HUDEP-2 (cell line): ENCODE measurements around the gene KAZN.

Experiments
- DNase-seq, 76 experiments: peaks; one replicate each; lab custom pipeline; 2025; ENCODE audit not compliant: unreplicated experiment in 76 of 76; lab: John Stamatoyannopoulos, UW

KAZN gene

DNA sequence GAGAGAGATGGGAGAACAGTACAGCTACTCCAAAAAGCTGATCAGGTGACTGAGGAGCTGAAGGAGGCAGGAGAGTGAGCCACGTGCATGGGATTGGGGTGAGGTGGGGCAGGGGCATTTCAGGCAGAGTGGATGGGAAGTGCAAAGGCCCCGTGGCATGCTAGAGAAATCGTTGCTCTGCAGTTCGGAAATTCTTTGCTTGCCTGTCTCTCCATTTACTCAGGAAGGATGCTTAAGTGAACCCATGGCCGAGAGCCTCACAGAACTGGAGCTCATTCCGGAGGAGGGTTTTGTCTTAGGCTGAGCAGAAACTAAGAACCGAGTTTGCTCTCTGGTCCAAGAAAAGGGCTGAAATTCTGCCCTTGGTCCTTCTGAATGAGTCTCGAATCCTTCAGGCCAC lies 415.3 kb downstream of the KAZN start:
- no peak for DNase-seq

DNA sequence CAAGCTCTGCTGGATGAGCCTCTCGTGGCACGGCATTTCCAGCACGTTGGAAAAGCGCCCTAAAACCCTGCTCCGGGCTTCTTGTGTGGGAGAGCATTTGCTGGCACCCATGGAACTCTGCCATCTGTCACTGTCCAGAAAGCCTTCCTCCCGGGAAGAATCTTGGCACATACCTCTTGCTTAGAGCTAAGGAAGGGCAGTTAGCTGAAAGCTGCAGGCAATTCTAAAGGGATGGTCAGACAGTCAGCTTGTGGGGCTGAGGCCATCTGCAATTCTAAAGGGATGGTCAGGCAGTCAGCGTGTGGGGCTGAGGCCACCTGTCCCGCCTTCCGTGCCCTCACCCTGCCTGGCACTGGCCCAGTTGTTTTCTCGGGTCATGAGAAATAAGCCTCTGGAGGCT lies 416.0 kb downstream of the KAZN start:
- no peak for DNase-seq

DNA sequence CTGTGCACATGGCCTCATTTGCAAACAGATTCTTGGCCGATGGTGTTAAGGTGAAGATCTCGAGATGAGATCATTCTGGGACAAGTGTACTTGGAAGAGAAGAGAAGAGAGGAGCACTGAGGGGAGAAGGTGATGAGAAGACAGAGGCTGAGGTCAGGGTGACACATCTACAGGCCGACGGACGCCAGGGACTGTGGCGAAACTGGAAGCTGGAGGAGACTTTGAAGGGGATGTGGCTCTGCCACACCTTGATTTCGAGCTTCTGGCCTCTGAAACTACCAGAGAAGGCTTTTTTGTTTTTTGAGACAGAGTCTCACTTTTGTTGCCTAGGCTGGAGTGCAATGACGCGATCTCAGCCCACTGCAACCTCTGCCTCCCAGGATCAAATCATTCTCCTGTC lies 417.5 kb downstream of the KAZN start:
- no peak for DNase-seq

DNA sequence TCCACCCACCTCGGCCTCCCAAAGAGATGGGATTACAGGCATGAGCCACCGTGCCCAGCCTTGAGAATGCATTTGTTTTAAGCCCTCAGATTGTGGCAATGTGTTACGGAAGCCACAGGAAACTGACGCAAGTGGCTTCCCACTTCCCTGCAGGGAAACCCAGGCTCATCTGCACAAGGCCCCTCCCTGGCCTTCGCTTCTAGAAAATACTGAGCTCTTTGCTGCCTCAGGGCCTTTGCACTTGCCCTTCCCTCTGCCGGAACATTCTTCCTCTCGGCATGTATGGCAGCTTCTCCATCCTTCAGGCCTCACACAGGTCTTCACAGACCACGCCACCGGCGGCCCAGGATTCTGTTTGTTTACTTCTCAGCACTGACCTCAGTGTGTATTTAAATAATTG lies 418.0 kb downstream of the KAZN start:
- no peak for DNase-seq

DNA sequence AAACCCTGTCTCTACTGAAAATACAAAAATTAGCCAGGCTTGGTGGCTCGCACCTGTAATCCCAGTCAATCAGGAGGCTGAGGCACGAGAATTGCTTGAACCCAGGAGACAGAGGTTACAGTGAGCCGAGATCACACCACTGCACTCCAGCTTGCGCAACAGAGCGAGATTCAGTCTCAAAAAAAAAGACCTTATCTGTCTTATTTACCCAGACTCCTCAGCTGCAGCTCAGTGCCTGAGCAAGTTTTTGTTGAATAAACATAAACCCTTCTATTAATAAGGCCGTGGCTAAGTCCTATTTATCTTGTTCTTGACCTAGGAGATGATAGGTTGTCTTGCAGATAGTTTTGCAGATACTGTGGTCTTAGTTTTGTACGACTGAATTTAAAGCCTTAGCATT lies 418.6 kb downstream of the KAZN start:
- DNase-seq, result no peak

DNA sequence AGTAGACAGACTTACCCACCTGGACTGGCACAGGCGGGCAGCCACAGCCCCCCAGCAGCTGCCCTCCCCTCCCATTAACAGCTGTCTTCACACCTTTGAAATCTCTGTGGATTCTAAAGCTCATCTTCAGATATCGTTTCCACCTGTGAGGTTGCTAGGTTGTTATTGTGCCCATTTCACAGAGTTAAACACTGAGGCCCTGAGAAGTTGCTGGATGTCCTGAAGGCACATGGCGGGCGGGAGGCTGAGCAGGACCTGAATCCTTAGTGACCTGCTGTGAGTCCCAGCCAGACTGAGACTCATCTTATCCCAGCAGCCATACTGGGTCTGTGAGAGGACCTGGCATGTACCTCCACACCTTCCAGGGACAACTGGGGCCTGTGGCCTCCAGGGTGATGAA lies 420.3 kb downstream of the KAZN start:
- DNase-seq, result no peak

DNA sequence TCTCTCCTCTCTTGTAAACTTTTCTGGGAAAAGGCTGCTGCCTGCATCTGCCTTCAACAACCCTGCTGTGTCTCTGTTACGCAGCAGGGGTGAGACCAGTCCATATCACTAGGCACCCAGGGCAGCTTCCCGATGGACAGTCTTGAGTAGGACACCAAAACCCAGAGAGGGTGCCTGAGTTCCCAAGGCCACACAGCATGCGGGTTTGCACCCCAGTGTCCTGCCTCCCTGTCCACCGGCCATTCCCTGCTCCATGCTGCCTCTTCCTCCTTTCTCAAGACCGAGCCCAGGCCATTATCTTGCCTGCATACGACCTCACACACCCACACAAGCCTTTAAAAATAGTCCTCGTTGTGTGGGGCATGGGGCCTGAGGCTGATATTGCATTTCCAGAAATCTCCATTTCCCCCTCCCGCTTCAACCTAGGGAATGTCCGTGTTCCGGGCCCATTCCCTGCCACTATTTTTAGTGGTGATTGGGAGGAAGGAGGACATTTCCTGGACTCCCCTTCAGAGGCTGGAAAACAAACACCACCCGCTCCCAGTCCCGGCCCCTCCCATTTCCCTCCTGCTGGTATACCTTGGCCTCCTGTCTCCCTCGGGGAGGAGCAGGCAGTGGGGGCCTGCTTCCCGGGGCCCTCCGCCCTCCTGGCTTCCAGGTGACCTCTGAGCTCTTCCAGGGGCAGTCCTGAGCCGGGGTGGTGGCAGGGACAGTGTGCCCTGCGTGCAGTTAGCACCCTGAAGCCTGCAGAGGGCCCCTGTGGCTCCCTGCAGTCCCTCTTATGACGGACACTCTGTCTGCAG lies 422.7 kb downstream of the KAZN start:
- no peak for DNase-seq

DNA sequence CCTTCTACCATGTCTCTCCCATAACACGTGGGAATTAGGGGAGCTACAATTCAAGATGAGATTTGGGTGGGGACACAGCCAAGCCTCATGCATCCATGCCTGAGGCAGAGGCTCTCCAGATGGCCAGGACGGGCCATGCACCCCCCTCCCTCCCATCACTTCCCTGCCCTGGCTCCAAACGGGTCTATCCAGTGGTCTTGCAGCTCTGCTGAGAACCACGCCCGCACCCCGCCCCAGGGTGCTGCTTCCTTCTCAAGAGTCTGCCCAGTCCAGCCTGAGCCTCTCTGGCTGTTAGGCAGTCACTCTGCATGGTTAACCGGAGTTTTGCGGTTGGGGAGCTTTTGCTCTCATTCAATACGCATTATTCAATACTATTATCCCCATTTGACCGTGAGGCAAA lies 423.6 kb downstream of the KAZN start:
- no peak for DNase-seq

DNA sequence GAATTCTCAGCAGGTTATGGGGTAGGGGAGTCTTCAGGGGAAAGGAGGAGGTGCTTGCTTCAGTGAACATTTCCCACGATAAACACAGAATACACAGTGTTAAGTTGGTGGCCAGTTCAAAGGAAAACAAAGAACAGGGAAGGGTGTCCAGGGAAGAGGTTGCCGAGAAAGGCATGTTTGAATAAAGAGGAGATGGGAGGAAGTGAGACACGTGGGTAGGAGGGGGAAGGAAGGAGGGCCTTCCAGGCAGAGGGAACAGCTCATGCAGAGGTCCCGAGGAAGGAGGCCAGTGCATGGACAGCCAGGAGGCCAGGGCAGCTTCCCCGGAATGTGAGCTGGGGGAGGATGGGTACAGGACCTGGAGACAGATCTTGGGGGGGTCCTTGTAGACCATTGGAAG lies 424.7 kb downstream of the KAZN start:
- DNase-seq, result no peak

DNA sequence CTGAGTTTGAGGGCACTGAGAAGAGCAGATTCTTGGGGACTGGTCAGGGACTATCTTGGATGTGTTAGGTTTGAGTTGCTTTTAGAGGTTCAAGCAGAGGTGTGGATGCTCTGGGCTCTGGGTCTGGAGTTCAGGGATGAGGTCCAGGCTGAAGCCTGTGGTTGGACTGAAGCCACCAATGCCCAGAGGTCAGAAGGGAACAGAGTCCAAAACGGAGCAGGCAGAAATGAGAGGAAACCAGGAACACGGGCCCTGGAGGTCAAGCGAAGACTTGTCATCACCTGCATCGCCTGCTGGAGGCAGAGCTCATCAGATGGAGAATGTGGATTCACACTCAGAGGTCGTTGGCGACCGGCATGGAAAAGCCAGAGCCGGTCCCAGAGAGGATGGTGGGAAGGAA lies 425.5 kb downstream of the KAZN start:
- no peak for DNase-seq

DNA sequence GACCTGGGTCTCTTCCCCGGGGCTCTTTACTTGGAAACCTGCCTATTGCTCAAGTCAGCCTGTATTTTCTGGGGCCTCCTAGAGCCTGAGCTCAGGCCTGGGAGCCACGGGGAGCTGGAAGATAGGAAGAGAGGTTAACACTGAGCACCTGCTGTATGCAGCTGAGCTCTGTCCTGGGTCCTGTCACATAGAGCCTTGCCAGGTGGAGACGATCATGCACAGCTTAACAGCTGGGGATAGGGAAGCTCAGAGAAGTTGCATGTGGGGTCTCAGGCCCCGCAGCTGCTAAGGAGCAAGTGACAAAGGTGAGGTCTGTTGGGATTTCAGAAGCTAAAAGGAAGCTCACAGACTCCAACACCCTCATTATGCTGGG lies 427.6 kb downstream of the KAZN start:
- DNase-seq, result no peak

DNA sequence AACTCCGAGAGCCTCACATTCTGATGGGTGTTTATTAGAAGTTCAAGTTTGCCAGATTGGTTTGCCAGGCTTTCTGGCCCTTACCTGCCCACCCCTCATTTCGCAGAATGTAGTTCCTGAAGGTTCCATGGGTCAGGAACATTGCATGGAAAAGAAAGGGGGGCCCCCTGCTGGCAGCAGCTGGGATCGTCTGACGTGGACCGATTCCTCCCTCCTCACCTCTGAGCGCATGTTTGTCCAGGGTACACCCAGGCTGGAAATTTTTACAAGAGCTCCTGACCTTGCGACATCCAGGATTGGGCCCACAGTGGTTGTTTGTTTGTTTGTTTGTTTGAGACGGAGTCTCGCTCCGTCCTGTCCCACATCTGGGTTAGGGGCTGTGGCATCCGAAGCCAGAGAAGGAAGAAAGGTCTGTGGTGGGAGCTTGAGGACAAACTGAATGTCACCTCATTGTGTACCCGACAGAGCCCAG lies 429.1 kb downstream of the KAZN start:
- peak in 36 of 76 experiments; percentile 1 to 55 (median 19) for DNase-seq

DNA sequence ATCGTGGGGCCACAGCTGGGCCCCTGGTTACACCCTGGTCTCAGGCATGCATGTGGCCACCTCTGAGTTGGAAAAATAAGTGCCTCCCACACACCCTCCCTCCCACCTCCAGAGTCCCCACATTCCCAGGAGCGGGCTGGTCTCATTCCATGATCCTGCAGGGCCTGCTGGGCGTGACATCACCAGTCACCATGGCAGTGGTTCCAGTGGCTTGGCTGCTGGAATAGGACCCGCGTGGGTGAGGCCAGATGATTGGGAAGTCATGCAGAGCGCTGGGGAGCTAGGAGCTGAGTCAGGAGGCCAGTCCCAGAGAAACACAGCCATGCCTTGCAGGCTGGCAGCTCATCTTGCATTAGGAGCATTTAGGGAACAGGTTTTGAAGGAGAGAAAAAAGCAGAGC lies 429.6 kb downstream of the KAZN start:
- DNase-seq, result no peak

DNA sequence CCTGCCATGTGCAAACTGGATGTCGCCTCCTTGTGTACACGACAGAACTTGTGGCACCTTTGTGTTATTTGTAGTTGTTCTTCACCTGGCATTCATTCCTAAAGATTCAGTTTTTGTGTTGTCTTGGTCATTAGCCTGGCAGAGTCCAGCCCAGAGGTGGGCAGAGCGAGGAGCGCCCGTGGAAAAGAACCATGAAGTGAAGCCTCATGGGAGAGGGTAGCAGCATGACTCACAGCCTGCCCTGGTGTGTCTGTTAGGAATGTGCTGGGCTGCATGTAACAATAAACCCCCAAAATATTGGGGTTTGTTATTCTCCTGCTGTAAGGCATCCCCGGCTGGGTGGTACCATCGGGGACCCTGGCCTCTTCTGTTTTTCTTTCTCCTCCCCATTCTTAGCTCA lies 430.1 kb downstream of the KAZN start:
- DNase-seq, result no peak

DNA sequence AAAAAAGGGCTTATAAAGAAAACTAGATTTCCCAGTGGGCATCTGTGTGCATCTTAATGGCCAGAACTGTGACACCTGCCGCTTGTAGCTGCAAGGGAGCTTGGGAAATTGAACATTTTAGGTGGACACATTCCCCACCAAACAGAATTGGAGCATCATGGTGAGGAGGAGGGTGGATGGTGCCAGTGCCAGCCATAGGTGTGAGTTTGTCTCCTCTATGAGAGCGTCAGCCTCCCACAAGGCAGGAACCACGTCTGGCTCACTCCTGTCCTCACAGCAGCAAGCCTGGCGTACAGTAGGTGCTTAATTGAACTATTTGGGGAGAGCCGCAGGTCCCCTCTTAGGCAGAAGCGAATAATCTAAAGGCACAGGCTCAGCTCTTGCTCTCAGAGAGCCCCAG lies 430.6 kb downstream of the KAZN start:
- no peak for DNase-seq

DNA sequence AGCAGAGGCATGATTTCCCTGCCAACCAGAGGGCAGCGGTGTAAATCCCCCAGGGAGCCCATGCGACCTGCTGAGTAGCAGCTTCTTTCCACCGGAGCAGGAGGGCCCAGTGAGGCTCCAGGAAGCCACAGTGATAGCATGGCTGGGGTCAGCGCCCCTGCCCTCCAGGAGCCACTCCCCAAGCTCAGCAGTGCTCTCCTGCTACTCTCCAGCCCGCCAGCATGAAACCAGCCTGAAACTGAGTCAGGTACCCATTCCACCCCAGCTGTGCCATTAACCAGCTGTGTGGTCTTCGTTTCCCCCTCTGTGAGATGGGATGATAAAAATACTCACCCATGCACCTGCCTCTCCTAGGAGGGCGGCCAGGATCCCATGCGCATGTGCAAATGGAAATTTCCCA lies 431.3 kb downstream of the KAZN start:
- DNase-seq, result no peak

DNA sequence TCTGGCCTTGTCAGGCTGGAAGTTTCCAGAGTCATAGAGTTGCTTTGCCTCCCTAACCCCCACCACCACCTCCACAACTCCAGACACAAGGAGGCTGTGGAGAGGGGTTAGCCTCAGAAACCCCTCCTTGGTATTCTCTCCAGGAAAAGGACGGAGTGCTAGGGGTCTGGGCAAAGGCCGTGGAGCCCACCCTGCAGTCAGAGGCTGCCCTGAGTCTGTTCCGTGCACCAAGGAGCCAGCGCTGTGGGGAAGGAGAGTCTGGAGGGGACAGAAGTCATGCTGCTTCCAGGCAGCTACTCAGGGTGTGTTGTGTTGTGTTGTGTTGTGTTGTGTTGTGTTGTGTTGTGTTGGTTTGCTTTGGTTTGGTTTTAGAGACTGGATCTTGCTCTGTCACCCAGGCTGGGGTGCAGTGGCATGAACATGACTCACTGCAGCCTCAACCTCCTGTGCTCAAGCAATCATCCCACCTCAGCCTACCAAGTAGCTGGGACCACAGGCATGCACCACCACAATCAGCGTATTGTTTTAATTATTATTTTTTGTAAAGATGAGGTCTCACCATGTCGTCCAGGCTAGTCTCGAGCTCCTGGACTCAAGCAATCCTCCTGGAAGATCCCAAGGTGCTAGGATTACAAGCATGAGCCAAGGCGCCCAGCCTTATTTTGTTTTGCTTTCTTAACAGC lies 432.9 kb downstream of the KAZN start:
- DNase-seq, result no peak

DNA sequence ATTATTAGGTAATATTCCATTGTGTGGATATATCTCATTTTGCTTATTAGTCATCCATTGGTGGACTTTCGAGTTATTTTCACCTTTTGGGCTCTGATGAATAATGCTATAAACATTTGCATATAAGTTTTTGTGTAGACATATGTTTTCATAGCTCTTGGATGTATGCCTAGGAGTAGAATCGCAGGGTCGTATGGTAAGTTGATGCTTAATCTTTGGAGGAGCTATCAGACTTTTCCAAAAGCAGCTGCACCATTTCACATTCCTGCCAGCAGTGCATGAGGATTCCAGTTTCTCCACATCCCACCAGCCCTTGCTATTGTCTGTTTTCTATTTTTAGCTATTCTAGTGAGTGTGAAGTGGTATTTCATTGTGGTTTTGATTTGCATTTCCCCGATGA lies 434.8 kb downstream of the KAZN start:
- DNase-seq, result no peak

DNA sequence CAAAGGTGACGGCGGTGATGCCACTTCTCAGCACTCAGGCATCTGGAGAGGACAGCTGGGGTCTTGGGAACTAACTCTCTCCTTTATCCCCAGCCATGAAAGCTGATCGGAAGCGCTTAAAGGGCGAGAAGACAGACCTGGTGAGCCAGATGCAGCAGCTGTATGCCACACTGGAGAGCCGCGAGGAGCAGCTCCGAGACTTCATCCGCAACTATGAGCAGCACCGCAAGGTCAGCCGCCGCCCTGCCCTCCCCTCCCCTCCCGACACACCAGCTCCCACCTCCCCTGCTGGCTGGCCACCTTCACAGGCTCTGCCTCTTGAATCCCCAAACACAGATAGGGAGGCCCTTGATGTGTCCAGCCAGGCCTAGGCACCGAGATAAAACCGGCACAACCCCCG lies 436.2 kb downstream of the KAZN start:
- no peak for DNase-seq

DNA sequence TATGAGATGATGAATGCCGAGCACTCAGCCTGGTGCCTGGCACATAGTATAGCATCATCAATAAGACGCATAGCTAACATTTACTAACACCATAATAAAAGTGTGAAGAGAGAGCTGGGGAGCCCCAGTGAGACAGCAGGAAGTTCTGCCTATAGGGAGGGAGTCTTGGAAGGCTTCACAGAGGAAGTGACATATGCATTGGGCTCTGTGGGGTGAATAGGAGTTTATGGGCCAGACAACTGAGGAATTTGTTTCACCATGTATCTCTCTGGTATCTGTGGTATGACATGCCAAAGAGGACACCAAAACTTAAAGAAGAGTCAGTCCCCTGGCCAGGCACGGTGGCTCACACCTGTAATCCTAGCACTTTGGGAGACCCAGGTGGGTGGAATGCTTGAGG lies 436.8 kb downstream of the KAZN start:
- no peak for DNase-seq

DNA sequence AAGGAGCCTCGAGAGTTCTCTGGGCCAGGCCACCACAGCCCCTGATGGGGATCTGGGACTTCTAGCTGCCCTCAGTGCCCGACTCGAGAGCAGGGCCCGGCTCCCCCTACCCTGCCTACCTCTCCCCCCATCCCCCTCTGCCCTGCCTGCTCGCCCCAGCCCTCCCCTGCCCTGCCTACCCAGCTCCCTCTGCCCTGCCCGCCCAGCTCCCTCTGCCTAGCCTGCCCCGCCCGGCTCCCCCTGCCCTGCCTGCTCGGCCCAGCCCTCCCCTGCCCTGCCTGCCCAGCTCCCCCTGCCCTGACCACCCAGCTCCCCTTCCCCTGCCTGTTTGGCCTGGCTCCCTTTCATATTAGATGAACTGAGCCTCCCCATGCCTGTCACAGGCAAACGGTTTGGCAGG lies 437.6 kb downstream of the KAZN start:
- DNase-seq, result no peak

DNA sequence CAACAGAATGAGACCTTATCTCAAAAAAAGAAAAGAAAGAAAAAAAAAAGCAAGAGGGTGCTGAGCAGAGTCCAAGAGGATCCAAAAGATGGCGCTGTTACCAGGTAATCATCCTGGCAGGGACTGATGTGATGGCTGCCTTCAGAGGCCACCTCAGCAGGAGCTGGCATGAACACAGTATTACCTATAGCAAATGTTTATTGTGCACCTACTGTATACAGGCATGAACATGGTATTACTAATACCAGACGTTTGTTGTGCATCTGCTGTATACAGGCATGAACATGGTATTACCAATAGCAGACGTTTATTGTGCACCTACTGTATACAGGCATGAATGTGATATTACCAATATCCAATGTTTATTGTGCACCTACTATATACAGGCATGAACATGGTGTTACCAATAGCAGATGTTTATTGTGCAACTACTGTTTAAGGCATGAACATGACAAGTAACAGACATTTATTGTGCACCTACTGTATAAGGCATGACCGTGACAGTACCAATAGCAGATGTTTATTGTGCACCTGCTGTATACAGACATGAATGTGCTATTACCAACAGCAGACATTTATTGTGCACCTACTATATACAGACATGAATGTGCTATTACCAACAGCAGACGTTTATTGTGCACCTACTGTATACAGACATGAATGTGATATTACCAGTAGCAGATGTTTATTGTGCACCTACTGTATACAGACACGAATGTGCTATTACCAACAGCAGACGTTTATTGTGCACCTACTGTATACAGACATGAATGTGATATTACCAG lies 439.9 kb downstream of the KAZN start:
- DNase-seq, result peak in 10 of 76 experiments; percentile 8 to 31 (median 16)
